ENCODE results near the gene AGMO. TPM values are rescaled to one million over a fixed set of nuclear protein-coding genes. Genes with fewer than 3 reads are reported as not detected.

The AGMO gene
- polyA plus RNA-seq, 1 donor from 2014 or later, result not detected

DNA sequence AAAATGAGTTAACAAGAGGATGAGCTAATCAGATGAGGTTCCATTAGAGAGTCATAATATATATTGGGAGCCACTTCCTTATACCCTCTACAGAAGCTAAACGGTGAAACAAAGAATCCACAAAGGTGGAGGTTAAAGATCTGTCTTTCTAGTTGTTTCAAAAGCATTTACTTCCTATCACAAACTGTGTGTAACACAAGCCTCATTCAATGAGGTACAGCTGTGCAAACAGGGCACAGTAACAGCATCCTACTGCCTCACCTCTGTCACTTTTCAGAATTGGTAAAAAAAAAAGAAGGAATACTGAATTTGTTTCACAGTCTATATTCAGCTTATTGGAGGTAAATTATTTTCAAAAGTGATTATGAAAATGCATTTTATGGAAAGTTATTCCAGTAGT lies 128.7 kb downstream of the AGMO start:
- Histone ChIP-seq H3K4me3 (ENCODE audit: low read length) (no peak overlapping the region), H3K36me3 (ENCODE audit: insufficient read depth, low read length) (no peaks in the 10 kb centered on the region), H3K4me2 (ENCODE audit: low read length) (no peak overlapping the region), H2AFZ (ENCODE audit: low read depth, low read length) (no peak overlapping the region), H3K9me2 (ENCODE audit: insufficient read depth, low read length) (no peaks in the 10 kb centered on the region), H3F3A (ENCODE audit: insufficient read depth, low read length, poor library complexity, severe bottlenecking) (no peaks in the 10 kb centered on the region), H3K79me2 (replicated peaks; ENCODE audit: insufficient read depth, low read length) (no peaks in the 10 kb centered on the region), H3K27me3 (ENCODE audit: insufficient read depth, low read depth, low read length) (no peaks in the 10 kb centered on the region), H3K27ac (ENCODE audit: low read length) (no peak overlapping the region), H4K20me1 (ENCODE audit: insufficient read depth) (no peaks in the 10 kb centered on the region), H3K9ac (ENCODE audit: low read length) (no peak overlapping the region), H3K9me3 (ENCODE audit: low read length) (no peaks in the 10 kb centered on the region)
- no peak for TF ChIP-seq EP300 (conservative IDR thresholded peaks at IDR 0.05; ENCODE audit: poor library complexity, severe bottlenecking)
- TF ChIP-seq POLR2AphosphoS5 (IDR thresholded peaks at IDR 0.05), result no peak
- TF ChIP-seq, protein P1, sequence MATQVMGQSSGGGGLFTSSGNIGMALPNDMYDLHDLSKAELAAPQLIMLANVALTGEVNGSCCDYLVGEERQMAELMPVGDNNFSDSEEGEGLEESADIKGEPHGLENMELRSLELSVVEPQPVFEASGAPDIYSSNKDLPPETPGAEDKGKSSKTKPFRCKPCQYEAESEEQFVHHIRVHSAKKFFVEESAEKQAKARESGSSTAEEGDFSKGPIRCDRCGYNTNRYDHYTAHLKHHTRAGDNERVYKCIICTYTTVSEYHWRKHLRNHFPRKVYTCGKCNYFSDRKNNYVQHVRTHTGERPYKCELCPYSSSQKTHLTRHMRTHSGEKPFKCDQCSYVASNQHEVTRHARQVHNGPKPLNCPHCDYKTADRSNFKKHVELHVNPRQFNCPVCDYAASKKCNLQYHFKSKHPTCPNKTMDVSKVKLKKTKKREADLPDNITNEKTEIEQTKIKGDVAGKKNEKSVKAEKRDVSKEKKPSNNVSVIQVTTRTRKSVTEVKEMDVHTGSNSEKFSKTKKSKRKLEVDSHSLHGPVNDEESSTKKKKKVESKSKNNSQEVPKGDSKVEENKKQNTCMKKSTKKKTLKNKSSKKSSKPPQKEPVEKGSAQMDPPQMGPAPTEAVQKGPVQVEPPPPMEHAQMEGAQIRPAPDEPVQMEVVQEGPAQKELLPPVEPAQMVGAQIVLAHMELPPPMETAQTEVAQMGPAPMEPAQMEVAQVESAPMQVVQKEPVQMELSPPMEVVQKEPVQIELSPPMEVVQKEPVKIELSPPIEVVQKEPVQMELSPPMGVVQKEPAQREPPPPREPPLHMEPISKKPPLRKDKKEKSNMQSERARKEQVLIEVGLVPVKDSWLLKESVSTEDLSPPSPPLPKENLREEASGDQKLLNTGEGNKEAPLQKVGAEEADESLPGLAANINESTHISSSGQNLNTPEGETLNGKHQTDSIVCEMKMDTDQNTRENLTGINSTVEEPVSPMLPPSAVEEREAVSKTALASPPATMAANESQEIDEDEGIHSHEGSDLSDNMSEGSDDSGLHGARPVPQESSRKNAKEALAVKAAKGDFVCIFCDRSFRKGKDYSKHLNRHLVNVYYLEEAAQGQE (IDR thresholded peaks at IDR 0.05; ENCODE audit: borderline replicate concordance), result no peak
- no peak for TF ChIP-seq CTCF (IDR thresholded peaks at IDR 0.05; ENCODE audit: poor library complexity, severe bottlenecking)
- TF ChIP-seq RAD21 (conservative IDR thresholded peaks at IDR 0.05), result no peak
- TF ChIP-seq SMC3 (conservative IDR thresholded peaks at IDR 0.05; ENCODE audit: poor library complexity), result no peak
- TF ChIP-seq EZH2 (IDR thresholded peaks at IDR 0.05; ENCODE audit: borderline replicate concordance, insufficient read depth, low read length, poor library complexity, severe bottlenecking), result no peak
- TF ChIP-seq TAF1 (IDR thresholded peaks at IDR 0.05; ENCODE audit: low read depth), result no peak

GRCh38 chr7:15430911-15431310 lies 130.9 kb downstream of the AGMO start:
- Histone ChIP-seq H3K9me3 (ENCODE audit: low read length) (no peaks in the 10 kb centered on the region), H3K79me2 (replicated peaks; ENCODE audit: insufficient read depth, low read length) (no peaks in the 10 kb centered on the region), H3K4me3 (ENCODE audit: low read length) (no peak overlapping the region), H3K36me3 (ENCODE audit: insufficient read depth, low read length) (no peaks in the 10 kb centered on the region), H3F3A (ENCODE audit: insufficient read depth, low read length, poor library complexity, severe bottlenecking) (no peaks in the 10 kb centered on the region), H4K20me1 (ENCODE audit: insufficient read depth) (no peaks in the 10 kb centered on the region), H3K27me3 (ENCODE audit: insufficient read depth, low read depth, low read length) (no peaks in the 10 kb centered on the region), H2AFZ (ENCODE audit: low read depth, low read length) (no peak overlapping the region), H3K27ac (ENCODE audit: low read length) (no peak overlapping the region), H3K9me2 (ENCODE audit: insufficient read depth, low read length) (no peaks in the 10 kb centered on the region), H3K9ac (ENCODE audit: low read length) (no peak overlapping the region), H3K4me2 (ENCODE audit: low read length) (no peak overlapping the region)
- TF ChIP-seq TAF1 (IDR thresholded peaks at IDR 0.05; ENCODE audit: low read depth) (no peak), MXI1 (conservative IDR thresholded peaks at IDR 0.05; ENCODE audit: poor library complexity, severe bottlenecking) (no peak), EP300 (conservative IDR thresholded peaks at IDR 0.05; ENCODE audit: poor library complexity, severe bottlenecking) (no peak), RAD21 (conservative IDR thresholded peaks at IDR 0.05) (no peak), SMC3 (conservative IDR thresholded peaks at IDR 0.05; ENCODE audit: poor library complexity) (no peak), CTCF (IDR thresholded peaks at IDR 0.05; ENCODE audit: poor library complexity, severe bottlenecking) (no peak), EZH2 (IDR thresholded peaks at IDR 0.05; ENCODE audit: borderline replicate concordance, insufficient read depth, low read length, poor library complexity, severe bottlenecking) (no peak), POLR2AphosphoS5 (IDR thresholded peaks at IDR 0.05) (no peak)
- TF ChIP-seq, protein P1 (IDR thresholded peaks at IDR 0.05; ENCODE audit: borderline replicate concordance), result no peak

Measured in neural cell (in vitro differentiated cells).